Transverse colon (tissue), 4 donors: Measurements from ENCODE around the gene GPD1L. TPM values are rescaled to one million over a fixed set of nuclear protein-coding genes. Genes with fewer than 3 reads are reported as not detected.
"Not testable (repeated sequence)": the region's sequence is repeated elsewhere in the genome, so short reads cannot be mapped to it uniquely, and the experiment has no call there.

Experiments
- DNase-seq: peaks from one replicate; pipeline ENCODE4 v3.0.0-alpha.2; 2019
- H3K27ac ChIP-seq, 4 donors: fragments of 200-600 bp; sonication (generic); 2 replicates each; pipeline ENCODE4 v1.5.1; 2016 to 2018; ENCODE audit warnings: inconsistent platforms in 4 of 4
- H3K27me3 ChIP-seq: fragments of 200-600 bp; sonication (generic); 2 replicates; pipeline ENCODE4 v1.5.1; 2017; ENCODE audit warnings: inconsistent platforms
- H3K36me3 ChIP-seq, 4 donors: fragments of 200-600 bp; sonication (generic); 2 replicates each; pipeline ENCODE4 v1.5.1; 2017 to 2019; ENCODE audit warnings: inconsistent platforms in 4 of 4
- H3K4me1 ChIP-seq, 4 donors: fragments of 200-600 bp; sonication (generic); 2 replicates each; pipeline ENCODE4 v1.5.1; 2017 to 2020; ENCODE audit warnings: inconsistent platforms in 4 of 4
- H3K4me3 ChIP-seq, 4 donors: fragments of 200-600 bp; sonication (generic); 1 replicate in 1 of 4; 2 replicates in 3 of 4; pipeline versions ENCODE4 v1.5.1 to v1.6.1; 2017 to 2019; ENCODE audit warnings: inconsistent platforms in 4 of 4
- H3K9me3 ChIP-seq, 2 donors: fragments of 200-600 bp; sonication (generic); 2 replicates each; pipeline ENCODE4 v1.5.1; 2017 to 2019; ENCODE audit warnings: inconsistent platforms in 2 of 2
- EP300 ChIP-seq: sonication (generic); formaldehyde crosslinking; IDR thresholded peaks from one replicate; pipeline ENCODE4 v1.6.1; 2017; ENCODE audit warnings: antibody characterized with exemption, low read depth
- POLR2A ChIP-seq: fragments of 450-650 bp; IDR thresholded peaks from one replicate; pipeline ENCODE4 v1.6.1; 2016; ENCODE audit warnings: antibody characterized with exemption, mild to moderate bottlenecking, moderate library complexity
- POLR2AphosphoS5 ChIP-seq, 3 donors: sonication (generic); formaldehyde crosslinking; IDR thresholded peaks; one replicate each; pipeline ENCODE4 v1.6.1; 2016; ENCODE audit warnings: antibody characterized with exemption in 3 of 3
- WGBS, 2 donors: methylation state at CpG; one replicate each; pipeline ENCODE4 v1.1.5; 2018; ENCODE audit warnings: low coverage in 1 of 2; 5-methylcytosine and 5-hydroxymethylcytosine counted together
- in situ Hi-C, 4 donors: fragments of 200-750 bp; cut with MboI; loops; one replicate each; pipeline versions ENCODE4 v1.15.0 to v1.15.1; 2017; ENCODE audit warnings: low sequenced_read_pairs in 3 of 4, low pct_ligation_motif_present in 1 of 4, low pct_unique_long_range_greater_than_20kb in 1 of 4
- intact Hi-C: fragments of 100-400 bp; cut with DNase I; formaldehyde crosslinking; loops from one replicate; pipeline ENCODE4 v1.15.1; 2023; ENCODE audit warnings: low total_unique reads
- total RNA-seq, 4 donors: library from RNA; depleted of rRNA; stranded (reverse); fragments of >200 nt; gene quantifications; one replicate each; pipeline ENCODE4 v1.1.0, GENCODE V29; 2016
- TF ChIP-seq, protein P1 (sequence below), 5 experiments: fragments of 200-600 bp in 3 of 5; fragments of 450-650 bp in 2 of 5; sonication (generic) in 3 of 5; IDR thresholded peaks; 1 replicate in 2 of 5; 2 replicates in 3 of 5; pipeline ENCODE4 v1.5.1; 2016 to 2017; ENCODE audit warnings: antibody characterized with exemption in 5 of 5, inconsistent platforms in 3 of 5, mild to moderate bottlenecking in 2 of 5, moderate library complexity in 1 of 5

GPD1L gene
- total RNA-seq, 4 donors from 2014 or later = 35.6 to 107 (median 66.5) TPM

DNA sequence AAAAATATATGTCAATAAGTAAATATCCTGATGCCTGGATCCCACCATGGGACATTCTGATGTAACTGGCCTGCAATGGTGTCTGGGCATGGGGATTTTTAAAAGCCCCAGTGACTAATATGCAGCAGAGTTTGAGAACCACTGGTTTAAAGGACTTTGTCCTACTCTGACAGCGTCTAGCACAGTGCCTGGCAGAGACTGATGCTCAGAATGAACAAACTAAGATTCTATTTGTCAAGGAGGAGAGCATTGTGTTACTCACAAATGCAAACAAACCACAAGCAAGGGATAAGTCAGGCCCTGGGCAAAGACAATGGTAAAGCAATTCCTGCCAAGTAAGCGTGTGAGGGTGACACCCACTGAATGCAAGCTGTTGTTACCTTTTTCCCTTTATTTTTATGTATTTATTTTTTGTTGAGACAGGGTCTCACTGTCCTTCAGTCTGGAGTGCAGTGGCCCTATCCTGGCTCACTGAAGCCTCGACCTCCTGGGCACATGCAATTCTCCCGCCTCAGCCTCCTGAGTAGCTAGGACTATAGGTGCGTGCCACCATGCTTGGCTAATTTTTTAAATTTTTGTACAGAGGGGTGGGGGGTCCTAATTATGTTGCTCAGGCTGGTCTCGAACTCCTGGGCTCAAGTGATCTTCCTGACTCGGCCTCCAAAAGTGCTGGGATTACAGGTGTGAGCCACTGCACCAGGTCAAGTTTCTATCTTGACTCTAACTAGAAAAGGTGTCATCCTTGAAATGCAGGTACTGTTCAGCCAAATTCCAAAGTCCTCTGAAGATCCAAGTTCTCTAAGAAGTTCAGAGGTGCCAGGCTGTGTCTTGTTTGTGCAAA is 909 bp upstream of the GPD1L start:
- no peaks in the 10 kb centered on the region for H3K27me3 ChIP-seq
- H3K27ac ChIP-seq = peak overlapping the region; percentile 84 to 95 (median 93)
- H3K4me3 ChIP-seq = peak overlapping the region in 2 of 4 donors; percentile 70 to 95
- peaks cover 29 to 39% (median 31%) of the 10 kb centered on the region in 4 donors for H3K4me1 ChIP-seq
- peak; percentile 28 for DNase-seq
- intact Hi-C loops (no loop called here), in situ Hi-C loops (no loop called here)
- TF ChIP-seq, protein P1, sequence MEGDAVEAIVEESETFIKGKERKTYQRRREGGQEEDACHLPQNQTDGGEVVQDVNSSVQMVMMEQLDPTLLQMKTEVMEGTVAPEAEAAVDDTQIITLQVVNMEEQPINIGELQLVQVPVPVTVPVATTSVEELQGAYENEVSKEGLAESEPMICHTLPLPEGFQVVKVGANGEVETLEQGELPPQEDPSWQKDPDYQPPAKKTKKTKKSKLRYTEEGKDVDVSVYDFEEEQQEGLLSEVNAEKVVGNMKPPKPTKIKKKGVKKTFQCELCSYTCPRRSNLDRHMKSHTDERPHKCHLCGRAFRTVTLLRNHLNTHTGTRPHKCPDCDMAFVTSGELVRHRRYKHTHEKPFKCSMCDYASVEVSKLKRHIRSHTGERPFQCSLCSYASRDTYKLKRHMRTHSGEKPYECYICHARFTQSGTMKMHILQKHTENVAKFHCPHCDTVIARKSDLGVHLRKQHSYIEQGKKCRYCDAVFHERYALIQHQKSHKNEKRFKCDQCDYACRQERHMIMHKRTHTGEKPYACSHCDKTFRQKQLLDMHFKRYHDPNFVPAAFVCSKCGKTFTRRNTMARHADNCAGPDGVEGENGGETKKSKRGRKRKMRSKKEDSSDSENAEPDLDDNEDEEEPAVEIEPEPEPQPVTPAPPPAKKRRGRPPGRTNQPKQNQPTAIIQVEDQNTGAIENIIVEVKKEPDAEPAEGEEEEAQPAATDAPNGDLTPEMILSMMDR (IDR thresholded peaks at IDR 0.05) = no peak
- no peak for TF ChIP-seq POLR2AphosphoS5 (IDR thresholded peaks at IDR 0.05)
- no peak for TF ChIP-seq EP300
- no peak for TF ChIP-seq POLR2A
- 75 to 82% methylated on average over 5 to 7 of the region's 7 CpGs for WGBS, 2 donors
- H3K9me3 ChIP-seq = peaks cover 19 to 22% of the 10 kb centered on the region in 2 donors
- H3K36me3 ChIP-seq = no peaks in the 10 kb centered on the region

DNA sequence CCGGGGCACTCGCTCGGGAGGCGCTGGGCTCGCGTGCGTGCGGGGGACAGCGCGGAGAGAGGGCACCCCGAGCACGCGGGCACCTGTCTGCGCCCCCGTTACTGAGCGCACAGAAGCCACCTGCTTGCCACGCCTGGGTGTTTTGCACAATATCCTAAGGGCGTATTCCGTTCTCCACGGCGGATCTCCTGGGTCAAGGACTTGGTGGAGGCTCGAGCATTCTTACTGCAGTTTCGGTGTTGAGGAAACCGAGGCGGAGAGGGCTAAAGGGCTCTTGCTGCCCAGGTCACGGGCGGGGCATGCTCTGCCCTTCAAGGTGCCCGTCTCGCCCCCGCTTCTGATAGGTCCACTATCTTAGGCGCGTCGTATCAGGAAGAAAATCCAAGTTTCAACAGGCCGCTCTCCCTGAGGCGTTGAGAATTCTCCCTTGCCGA is 526 bp downstream of the GPD1L start:
- Histone ChIP-seq H3K36me3 (no peaks in the 10 kb centered on the region), H3K9me3 (peaks cover 11 to 15% of the 10 kb centered on the region in 2 donors), H3K27me3 (no peaks in the 10 kb centered on the region), H3K27ac (peak overlapping the region; percentile 84 to 95 (median 93)), H3K4me1 (peaks cover 29 to 46% (median 34%) of the 10 kb centered on the region in 4 donors), H3K4me3 (peak overlapping the region; percentile 63 to 98 (median 82))
- in situ Hi-C loops = no loop called here
- 1% methylated on average over 25 of the region's 36 CpGs; no CpG with 5 or more reads in 1 of the 2 donors for WGBS, 2 donors
- intact Hi-C loops = no loop called here
- DNase-seq = peak; percentile 84
- TF ChIP-seq POLR2AphosphoS5 (IDR thresholded peaks at IDR 0.05) = peak in 1 of 3 donors; percentile 27
- TF ChIP-seq, protein P1 (IDR thresholded peaks at IDR 0.05) = no peak

DNA sequence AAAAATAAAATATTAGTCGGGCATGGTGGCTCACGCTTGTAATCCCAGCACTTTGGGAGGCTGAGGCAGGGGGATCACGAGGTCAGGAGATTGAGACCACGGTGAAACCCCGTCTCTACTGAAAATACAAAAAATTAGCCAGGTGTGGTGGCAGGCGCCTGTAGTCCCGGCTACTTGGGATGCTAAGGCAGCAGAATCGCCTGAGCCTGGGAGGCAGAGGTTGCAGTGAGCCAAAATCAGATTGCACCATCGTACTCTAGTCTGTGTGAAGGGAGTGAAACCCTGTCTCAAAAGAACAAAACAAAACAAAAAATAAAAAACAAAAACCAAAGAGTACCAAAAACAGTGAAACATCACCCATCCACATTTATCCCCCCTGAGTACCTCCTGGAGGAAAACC is 1.8 kb downstream of the GPD1L start:
- intact Hi-C loops, DNase-seq, H3K36me3 ChIP-seq, in situ Hi-C loops, H3K9me3 ChIP-seq, H3K4me3 ChIP-seq, H3K27me3 ChIP-seq: not testable (repeated sequence)
- 87 to 89% methylated on average over 9 of the region's 9 CpGs for WGBS, 2 donors
- Histone ChIP-seq H3K27ac (peak overlapping the region; percentile 45 to 94 (median 88)), H3K4me1 (peaks cover 29 to 46% (median 34%) of the 10 kb centered on the region in 4 donors)

DNA sequence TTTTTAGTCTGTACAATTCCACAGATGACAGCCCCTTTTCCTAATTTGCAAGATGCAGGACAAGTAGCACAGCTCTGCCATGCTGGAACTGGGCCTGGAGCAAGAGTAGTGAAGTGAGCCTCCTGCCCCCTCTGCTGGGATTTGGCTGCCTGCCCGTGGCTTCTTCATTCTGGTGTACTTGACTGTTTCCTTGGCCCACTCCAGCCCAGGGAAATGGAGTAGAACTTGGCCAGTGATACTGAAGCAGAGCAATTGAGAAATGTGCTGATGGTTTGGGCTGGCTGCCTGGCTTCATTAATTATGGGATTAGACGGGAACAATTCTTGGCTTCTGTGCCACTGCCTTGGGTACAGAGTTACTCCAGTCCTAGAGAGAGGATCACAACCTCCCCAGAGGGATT is 2.8 kb downstream of the GPD1L start:
- H3K36me3 ChIP-seq = no peaks in the 10 kb centered on the region
- in situ Hi-C loops (no loop called here), intact Hi-C loops (no loop called here)
- peaks cover 29 to 46% (median 34%) of the 10 kb centered on the region in 4 donors for H3K4me1 ChIP-seq
- TF ChIP-seq POLR2A (no peak), POLR2AphosphoS5 (IDR thresholded peaks at IDR 0.05) (peak; percentile 55 to 82 (median 76))
- DNase-seq = peak; percentile 75
- no peaks in the 10 kb centered on the region for H3K27me3 ChIP-seq
- no peaks in the 10 kb centered on the region for H3K9me3 ChIP-seq
- no peak overlapping the region for H3K4me3 ChIP-seq
- 45% methylated on average over 2 of the region's 2 CpGs; no CpG with 5 or more reads in 1 of the 2 donors for WGBS, 2 donors
- peak overlapping the region; percentile 45 to 94 (median 88) for H3K27ac ChIP-seq

DNA sequence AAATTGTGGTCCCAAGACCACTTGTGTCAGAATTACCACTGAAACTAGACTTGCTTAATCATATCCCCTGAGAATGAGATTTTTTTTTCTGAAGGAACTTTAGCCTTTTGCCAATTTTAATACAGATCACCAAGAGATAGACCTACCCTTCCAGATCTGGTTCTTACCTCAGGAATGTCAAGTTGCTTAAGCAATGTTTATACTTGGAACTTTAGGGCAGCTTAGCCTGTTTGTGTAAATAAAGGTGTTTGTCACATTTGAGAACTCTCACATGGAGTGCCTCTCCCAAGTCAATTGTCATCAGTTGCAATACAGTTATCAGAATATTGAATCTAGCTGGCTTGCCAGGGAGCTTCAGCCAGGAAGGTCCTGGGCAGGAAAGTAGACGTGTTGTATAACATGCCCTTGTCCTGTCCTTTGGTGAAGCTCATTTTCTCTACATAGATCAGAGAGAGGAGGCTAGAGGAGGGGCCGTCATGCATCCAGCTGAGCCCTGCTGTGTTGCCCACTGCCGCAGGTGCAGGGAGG is 3.9 kb downstream of the GPD1L start:
- peak overlapping the region; percentile 45 to 94 (median 88) for H3K27ac ChIP-seq
- H3K4me3 ChIP-seq = no peak overlapping the region
- no peaks in the 10 kb centered on the region for H3K36me3 ChIP-seq
- DNase-seq = no peak
- no peaks in the 10 kb centered on the region for H3K27me3 ChIP-seq
- 75 to 89% methylated on average over 2 to 3 of the region's 3 CpGs for WGBS, 2 donors
- in situ Hi-C loops = no loop called here
- peaks cover 29 to 46% (median 34%) of the 10 kb centered on the region in 4 donors for H3K4me1 ChIP-seq
- no peaks in the 10 kb centered on the region for H3K9me3 ChIP-seq
- intact Hi-C loops = no loop called here
- TF ChIP-seq POLR2A = no peak
- TF ChIP-seq, protein P1 (IDR thresholded peaks at IDR 0.05) = no peak
- no peak for TF ChIP-seq EP300
